Measurements from ENCODE around the gene TMPRSS6. TPM values are rescaled to one million over a fixed set of nuclear protein-coding genes. Genes with fewer than 3 reads are reported as not detected.

The TMPRSS6 gene
- polyA plus RNA-seq, 12 donors: 0.05 to 0.91 (median 0.13) TPM; not detected in 3

- DNase-seq: no peak
Measured at GRCh38 chr22:37140686-37141323, 31.3 kb upstream of the TMPRSS6 start.

GRCh38 chr22:37139762-37140161 is 30.2 kb upstream of the TMPRSS6 start:
- DNase-seq: no peak

- no peak for DNase-seq
Measured at GRCh38 chr22:37138849-37139561, 29.5 kb upstream of the TMPRSS6 start.

- DNase-seq: no peak
Measured at GRCh38 chr22:37137903-37138665, 28.6 kb upstream of the TMPRSS6 start.

- DNase-seq: no peak
Measured at GRCh38 chr22:37137131-37137530, 27.6 kb upstream of the TMPRSS6 start.

GRCh38 chr22:37135023-37135422 is 25.5 kb upstream of the TMPRSS6 start:
- DNase-seq: no peak

- DNase-seq: no peak
Measured at GRCh38 chr22:37133304-37134018, 23.9 kb upstream of the TMPRSS6 start.

GRCh38 chr22:37132773-37133172 is 23.3 kb upstream of the TMPRSS6 start:
- DNase-seq: no peak

- no peak for DNase-seq
Measured at GRCh38 chr22:37129866-37130441, 20.4 kb upstream of the TMPRSS6 start.

GRCh38 chr22:37128555-37129281 is 19.2 kb upstream of the TMPRSS6 start:
- DNase-seq: no peak

- no peak for DNase-seq
Measured at GRCh38 chr22:37127350-37127878, 17.9 kb upstream of the TMPRSS6 start.

DNA sequence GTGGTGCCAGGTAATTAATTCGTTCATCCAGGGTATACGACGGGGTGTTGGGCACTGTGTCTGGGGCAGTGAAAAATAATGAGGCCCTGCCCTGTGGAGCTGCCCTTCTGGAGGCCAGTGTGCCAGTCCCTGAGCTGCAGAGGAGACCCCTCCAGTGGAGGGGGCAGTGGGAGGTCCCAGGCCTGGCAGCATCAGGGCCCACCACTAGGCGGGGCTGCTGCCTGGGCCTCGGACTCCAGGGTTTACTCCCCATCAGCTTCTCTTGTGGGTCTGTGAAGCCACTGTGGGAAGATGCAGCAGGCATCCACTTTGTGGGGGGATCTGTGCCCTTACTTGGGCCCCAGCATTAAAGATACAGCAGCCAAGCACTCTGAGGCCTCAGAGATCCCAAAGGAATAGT is 17.4 kb upstream of the TMPRSS6 start:
- no peak for DNase-seq

GRCh38 chr22:37126383-37126782 is 16.9 kb upstream of the TMPRSS6 start:
- DNase-seq: no peak

DNA sequence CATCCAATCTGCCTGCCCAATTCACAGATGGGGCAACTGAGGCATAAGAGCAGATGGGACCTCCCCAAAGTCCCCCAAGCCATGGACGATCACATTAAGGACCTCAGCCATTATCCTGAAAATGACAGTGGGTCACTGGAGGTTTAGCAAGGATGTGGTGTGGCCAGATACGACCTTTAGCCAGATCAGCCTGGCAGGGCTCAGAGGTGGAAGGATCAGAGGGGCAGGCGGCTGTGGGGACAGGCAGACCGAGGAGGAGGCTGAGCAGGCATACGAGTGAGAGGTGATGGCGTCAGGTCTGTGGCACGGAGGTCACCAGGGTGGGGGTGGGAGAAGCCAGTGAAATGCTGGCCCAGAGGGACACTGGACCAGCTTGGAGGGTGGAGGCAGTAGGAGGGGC is 14.1 kb upstream of the TMPRSS6 start:
- DNase-seq: no peak

GRCh38 chr22:37122598-37123180 is 13.2 kb upstream of the TMPRSS6 start:
- no peak for DNase-seq

DNA sequence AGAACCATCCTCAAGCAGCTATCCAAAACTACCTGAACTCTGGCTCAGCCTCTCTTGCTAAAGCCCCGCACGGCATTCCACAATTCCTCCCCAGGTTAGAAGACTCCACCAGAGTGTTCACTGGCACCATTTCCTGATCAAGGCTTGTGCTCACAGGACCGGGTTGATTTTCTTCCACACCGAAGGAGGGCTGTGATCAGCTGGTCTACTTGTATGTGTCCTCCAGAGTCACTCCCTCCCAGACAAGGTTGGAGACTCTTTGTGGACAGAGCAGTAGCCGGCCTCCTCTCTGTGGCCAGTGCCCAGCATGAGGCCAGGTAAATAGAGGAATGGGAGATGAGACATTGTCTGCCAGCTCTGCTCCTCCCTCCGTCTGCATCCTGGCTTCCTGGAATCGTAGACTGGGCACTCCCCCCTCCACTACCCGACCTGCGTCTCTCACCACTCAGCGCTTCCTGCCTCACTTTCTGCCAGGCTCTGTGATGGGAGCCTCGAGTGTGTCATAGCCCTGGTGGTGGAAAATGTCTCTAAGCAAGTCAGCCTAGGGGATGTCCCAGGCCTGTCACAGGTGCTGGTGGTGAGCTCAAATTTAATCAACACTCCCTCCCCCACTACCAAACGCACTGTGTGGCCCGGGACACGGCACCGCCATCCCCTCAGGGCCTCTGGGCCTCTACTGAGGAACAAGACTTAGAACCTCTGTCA is 12.5 kb upstream of the TMPRSS6 start:
- no peak for DNase-seq

GRCh38 chr22:37120569-37121340 is 11.2 kb upstream of the TMPRSS6 start:
- DNase-seq: no peak

- no peak for DNase-seq
Measured at GRCh38 chr22:37119872-37120271, 10.4 kb upstream of the TMPRSS6 start.

DNA sequence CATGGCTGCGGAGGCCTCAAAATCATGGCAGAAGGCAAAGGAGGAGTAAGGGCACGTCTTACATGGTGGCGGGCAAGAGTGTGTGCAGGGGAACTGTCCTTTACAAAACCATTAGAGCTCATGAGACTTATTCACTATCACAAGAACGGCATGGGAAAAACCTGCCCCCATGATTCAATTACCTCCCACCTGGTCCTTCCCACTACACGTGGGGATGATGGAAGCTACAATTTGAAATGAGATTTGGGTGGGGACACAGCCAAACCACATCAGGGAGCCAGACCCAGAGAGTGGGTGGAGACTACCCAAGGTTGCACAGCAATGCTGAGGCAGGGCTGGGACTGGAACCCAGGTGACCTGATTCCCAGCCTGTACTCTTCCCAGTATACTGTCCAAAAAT is 8.6 kb upstream of the TMPRSS6 start:
- no peak for DNase-seq

All from muscle of arm (tissue), 12 donors.